Right kidney (tissue), 1 donor: ENCODE data around the gene RAD51B.
"Not testable (repeated sequence)": the region's sequence is repeated elsewhere in the genome, so short reads cannot be mapped to it uniquely, and the experiment has no call there.

Experiments
- DNase-seq: peaks from one replicate; pipeline ENCODE4 v3.0.0-alpha.2; 2016

The RAD51B gene

DNA sequence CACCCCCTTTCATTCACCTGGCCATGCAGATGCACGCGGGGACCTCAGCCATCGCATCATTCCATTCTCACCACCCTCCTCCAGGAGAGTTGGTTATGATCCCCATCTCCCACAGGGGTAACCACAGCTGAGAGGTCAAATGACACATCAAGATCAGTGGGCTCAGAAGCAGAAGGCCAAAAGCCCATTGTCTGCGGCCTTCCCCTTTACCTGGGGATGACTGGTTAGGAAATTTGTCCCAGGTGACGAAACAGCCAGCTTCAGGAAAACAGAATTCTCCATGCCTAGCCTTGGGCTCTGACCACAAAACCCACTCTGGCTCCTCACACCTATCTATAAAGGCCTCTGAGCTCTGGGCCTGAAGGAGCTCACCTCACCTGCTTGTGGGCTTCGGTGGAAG lies 937.2 kb downstream of the RAD51B start:
- no peak for DNase-seq

- peak; percentile 43 for DNase-seq
Observed at GRCh38 chr14:68757618-68758081, 938.1 kb downstream of the RAD51B start.

GRCh38 chr14:68758301-68758700 lies 938.7 kb downstream of the RAD51B start:
- no peak for DNase-seq

DNA sequence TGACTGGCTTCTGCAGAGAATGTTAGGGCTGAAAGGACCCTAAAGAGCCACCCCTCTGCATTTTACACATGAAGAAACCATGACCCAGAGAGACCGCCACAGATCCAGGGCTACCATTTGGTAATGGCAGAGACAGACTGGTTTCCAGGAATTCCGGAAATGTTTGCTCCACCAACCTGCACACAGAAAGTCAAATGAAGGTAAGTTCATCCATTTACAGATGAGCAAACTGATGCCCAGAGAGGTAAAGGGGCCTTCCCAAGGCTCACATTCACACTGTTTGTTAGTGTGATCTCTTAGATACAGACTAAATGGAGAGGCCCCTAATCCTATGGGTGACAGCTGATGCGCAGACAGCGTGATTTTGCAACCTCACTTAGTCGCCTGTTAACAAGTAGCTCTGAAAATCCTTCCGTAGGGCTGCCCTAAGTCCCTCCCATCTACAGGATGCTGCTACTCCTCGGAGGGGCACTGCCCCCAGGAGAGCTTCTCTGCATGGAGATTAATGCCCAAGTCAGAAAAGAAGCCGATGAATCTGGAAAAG lies 939.5 kb downstream of the RAD51B start:
- no peak for DNase-seq

- no peak for DNase-seq
Observed at GRCh38 chr14:68759937-68760336, 940.4 kb downstream of the RAD51B start.

- no peak for DNase-seq
Observed at GRCh38 chr14:68760761-68761160, 941.2 kb downstream of the RAD51B start.

- no peak for DNase-seq
Observed at GRCh38 chr14:68761391-68761790, 941.8 kb downstream of the RAD51B start.

- peak; percentile 71 for DNase-seq
Observed at GRCh38 chr14:68762953-68763764, 943.6 kb downstream of the RAD51B start.

GRCh38 chr14:68763843-68764242 lies 944.3 kb downstream of the RAD51B start:
- DNase-seq, result not testable (repeated sequence)

DNA sequence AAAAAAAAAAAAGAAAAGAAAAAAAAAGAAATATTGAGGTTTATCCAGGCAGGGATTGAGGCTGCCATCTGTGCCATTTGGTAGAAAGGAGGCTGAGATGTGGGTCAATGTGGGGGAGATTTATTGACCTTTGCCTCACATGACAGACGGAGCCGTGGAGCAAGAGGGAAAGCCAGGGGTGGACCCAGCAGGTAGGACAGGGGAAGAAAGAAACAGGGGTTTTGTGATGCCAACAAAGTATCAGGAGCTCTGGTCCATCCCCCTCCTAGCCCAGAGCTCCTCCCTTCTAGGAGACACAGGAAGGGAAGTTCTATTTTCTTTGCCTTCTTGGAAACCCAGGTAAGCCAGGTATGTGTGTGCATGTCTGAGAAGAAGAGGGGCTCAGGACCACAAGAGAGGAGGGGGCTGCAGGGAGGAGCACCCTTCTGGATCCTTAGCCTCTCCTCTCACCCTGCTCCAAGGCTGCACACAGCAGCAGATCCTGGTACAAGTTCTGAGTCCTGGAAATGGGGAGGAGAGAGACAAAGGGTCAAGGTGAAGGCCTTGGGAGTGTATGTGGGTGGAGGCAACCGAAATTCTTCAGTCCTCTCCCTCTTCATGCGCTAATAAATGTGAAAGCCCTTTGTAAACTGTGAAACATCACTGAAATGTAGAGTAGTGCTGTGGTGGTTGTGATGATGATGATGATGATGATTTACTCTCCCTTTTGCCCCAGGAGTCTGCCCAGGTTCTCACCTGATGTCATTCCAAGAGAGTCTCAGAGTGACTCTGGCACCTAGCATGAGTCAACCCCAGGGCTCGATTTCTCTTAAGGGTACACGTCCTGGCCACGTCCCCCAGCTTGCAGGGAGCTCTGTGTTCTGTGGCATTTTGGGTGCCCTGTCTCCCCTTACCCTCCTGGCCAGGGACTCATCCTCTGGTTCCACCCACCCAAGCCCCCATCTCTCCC lies 947.0 kb downstream of the RAD51B start:
- DNase-seq, result no peak

GRCh38 chr14:68767248-68767645 lies 947.7 kb downstream of the RAD51B start:
- DNase-seq, result no peak

DNA sequence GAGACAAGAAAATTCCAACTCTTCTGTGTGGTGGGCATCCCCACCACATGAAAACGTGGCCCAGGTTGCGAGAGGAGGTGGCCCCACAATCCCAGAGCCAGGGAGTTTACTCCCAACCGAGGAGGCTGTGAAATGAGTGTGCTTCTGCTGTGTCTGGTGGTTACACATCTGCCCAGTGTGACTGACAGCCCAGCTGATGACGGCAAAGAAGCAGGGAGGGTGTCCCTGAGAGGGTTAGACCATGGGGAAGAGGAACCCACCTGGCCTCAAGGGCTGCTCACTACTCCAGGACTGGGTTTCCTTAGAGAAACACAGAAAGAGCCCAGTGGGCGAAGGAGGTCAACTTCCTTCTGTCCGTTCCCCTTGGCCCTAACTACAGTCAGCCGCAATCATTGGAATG lies 948.7 kb downstream of the RAD51B start:
- no peak for DNase-seq

- DNase-seq, result no peak
Observed at GRCh38 chr14:68770051-68770450, 950.5 kb downstream of the RAD51B start.

DNA sequence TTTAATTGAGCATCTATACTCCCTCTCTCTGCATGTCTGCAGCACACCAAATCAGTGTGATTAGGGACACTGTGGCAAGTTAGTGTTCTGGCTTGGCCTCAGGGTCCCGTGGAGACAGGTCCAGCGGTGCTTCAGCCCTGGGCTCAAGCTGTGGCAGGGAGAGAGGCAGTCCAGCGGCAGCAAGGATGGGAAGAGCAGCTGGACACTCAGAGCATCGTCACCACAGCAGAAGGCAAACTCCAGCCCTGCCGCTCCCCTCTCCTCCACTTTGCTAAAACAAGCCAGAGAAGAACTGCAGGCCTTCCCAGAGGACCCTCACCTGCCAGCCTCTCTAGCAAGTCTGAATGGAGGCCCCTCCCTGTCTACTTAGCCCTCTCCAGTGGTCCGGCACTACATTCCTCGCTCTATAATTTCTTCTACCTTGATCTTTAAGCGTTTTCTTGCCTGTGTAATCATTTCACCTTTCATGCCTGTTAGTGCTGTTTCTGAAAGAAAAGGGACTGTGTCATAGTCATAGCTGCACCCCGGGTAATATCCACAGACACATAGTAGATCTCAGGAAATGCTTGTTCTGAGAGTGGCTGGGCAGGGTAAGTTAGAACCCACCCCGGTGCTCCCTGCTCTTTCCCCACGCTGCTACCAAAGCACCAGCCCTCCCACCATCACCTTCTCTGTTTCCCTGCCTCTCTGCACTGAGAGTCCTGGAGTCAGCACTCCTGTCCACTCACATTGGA lies 951.1 kb downstream of the RAD51B start:
- DNase-seq, result no peak

GRCh38 chr14:68771631-68772030 lies 952.1 kb downstream of the RAD51B start:
- peak; percentile 22 for DNase-seq

GRCh38 chr14:68772761-68773381 lies 953.3 kb downstream of the RAD51B start:
- DNase-seq, result no peak

- DNase-seq, result no peak
Observed at GRCh38 chr14:68774771-68775613, 955.4 kb downstream of the RAD51B start.

DNA sequence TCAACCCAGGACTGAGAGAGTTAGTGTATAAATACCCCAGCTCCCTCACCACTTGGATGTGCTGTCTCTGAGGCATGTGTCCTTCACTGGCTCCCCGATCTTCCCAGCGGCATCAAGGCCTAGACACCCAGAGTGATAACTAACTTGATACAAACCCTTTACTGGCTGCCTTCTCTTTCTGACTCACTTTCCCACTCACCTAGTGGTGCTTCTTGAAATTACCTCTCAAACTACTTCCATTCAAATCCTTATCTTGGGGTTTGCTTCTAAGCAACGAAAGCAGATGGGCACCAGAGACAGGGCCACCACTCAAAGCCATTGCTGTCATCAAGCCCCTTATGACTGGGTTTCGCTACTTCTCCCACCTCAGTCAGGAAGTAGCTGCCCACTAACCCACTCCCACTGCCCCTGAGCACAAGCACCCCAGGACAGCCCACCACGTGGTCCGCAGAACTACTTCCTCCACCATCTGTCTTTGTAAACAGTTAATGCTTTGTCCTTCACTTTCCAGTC lies 956.1 kb downstream of the RAD51B start:
- DNase-seq, result no peak

GRCh38 chr14:68777644-68778043 lies 958.1 kb downstream of the RAD51B start:
- no peak for DNase-seq
